NCI-H1436 (cell line): ENCODE results near the gene IL12A.

ENCODE experiments used
- DNase-seq: peaks from one replicate; lab custom pipeline; 2025; lab: John Stamatoyannopoulos, UW

The IL12A gene

DNA sequence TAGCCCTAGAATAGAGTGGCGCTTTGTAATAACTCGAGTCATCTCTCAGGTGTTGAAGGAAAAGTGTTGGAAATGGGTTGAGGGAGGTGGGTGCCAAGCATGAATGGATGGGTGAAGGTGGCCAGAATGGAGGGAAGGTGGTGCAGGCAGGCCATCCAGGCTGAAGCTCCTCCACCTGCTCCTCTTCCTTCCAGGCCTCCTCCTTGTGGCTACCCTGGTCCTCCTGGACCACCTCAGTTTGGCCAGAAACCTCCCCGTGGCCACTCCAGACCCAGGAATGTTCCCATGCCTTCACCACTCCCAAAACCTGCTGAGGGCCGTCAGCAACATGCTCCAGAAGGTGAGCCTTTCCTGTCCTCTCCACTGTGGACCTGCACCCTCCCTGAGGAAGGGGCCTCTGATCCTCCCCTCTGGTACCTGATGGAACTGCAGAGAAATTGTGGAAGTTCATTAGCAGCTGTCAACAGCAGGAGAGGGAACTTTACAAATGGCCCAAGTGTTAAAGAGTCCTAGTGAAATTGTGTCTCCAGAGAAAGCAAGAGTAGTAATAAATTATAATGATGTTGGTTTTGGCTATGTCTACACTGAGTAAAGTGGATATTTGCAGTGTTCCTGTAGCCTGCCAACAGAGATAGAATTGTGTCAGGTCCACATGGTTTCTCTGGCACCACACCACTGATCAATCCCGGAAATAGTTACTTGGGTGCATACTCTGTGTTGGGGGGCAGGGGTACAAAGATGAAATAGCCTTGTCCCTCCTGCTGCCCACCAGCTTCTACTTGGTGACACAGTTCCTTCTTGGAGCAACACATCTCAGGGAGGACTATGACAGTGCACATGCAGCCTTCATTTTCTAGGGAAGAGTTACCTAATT lies 1.6 kb downstream of the IL12A start:
- DNase-seq: no peak

DNA sequence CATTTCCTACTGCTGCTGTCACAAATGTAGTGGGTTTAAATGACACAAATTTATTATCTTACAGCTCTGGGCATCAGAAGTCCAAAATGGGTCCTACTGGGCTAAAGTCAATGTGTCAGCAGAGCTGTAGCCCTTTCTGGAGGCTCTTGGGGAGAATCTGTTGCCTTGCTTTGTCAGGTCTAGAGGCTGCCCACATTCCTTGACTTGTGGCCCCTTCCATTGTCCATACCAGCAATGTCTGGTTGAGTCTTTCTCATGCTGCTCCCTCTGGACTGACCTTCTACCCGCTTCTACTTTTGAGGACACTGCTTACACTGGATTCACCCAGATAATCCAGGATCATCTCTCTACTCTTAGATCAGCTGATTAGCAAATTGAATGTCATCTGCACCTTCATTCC lies 3.0 kb downstream of the IL12A start:
- DNase-seq: no peak

DNA sequence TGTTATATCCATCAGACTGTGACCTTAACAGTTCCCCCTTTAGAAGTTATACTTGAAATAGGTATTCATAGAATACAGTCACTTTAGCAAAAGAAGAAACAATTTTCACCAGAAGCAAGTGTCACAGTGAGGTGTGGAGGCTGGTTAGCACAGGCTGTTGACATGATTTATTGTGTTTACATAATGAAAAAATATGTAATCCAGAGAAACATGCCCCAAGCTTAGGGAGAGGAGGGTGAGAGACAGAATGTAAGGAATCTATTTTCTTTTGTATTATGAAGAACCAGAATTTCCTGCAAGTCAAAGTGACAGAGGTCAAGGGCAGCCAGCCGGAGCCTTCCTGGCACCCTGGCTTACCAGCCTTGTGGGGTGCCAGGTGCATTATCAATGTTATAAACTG lies 4.0 kb downstream of the IL12A start:
- DNase-seq: no peak

DNA sequence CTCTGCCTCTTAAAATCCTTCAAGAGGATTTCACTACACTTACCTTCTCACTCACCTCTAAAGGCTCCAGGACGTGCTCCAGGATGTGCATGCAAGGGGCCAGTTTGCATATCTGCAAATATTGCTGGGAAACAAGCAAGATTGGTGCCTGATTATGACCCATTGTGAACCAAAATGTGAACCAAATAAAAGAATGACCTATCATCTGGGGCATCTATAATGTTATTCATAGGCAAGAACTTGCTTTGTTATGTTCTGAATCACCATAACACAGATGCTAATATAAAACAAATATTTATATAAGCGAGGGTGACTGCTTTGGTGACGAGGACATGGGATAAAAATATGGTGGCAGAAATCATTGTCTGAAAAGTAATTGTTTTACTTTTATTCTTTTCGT lies 5.5 kb downstream of the IL12A start:
- DNase-seq: no peak

DNA sequence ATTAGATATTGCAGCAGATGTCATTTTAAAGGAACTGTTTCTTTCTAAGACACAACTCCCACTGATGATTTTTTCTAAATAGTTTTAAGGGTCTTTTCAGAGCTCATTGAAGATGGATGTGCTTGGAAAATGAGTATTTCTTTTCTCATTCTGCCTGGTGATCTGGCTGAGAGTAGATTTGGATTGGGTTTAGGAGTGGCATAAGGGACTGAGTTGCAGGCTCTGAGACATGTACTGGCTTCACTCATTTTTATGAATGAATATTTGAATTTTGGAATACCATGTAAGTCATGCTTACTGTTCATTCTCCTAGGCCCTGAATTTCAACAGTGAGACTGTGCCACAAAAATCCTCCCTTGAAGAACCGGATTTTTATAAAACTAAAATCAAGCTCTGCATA lies 6.5 kb downstream of the IL12A start:
- no peak for DNase-seq

DNA sequence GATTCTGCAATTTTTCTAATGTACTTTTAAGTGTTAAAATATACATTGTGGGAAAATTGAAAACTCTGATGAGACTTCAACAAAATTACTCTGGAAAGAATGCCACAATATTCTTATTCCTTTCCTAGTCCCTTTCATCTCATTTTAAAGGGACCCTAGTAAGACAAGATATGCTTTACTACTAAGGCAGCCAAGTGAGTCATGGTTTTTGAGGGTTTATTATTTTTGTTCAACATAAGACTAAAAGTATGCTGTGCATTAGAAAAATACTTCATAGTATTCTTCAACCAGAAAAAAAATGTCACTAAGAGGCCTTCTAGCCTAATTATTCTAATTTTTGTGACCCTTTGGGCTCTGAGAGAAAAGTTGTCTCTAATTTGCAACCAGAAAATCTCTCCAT lies 7.4 kb downstream of the IL12A start:
- DNase-seq: no peak

DNA sequence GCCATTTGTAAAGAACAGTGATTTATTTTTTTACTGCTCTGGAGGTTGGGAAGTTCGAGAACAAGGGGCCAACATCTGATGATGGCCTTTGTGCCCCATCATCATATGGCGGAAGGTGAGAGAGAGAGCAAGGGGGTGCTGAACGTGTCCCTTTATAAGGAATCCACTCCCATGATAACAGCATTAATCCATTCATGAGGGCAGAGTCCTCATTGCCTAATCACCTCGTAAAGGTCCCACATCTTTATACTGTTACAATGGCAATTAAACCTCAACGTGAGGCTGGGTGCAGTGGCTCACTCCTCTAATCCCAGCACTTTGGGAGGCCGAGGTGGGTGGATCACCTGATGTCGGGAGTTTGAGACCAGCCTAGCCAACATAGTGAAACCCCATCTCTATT lies 8.3 kb downstream of the IL12A start:
- DNase-seq: no peak

DNA sequence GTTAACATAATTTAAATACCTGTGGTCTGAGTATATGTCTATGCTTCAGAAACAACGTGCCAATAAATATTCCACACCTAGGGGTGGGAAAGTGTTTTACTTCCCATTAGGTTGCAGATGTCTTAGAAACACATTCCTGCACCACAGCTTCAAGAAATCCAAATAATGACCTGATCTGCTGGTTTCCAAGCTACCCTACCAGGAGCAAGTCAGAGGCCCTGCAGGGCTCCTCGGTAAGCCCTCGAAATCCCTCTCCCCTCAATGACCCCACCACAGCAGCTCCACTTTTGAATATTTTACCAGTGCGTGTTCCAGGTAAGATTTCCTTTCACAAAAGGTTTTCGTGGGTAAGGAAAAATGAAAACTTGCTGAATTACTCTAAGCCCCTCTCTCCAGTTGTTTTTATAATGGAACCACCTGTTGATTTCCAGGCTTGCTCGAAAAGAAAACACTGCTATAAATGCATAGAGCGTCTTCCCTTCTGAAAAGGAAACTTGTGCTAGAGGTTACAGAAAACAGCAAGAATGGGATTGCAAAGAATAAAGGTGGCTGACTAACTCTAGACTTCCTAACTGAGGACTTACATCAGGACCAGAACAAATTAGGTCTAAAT lies 12.6 kb downstream of the IL12A start:
- DNase-seq: no peak

DNA sequence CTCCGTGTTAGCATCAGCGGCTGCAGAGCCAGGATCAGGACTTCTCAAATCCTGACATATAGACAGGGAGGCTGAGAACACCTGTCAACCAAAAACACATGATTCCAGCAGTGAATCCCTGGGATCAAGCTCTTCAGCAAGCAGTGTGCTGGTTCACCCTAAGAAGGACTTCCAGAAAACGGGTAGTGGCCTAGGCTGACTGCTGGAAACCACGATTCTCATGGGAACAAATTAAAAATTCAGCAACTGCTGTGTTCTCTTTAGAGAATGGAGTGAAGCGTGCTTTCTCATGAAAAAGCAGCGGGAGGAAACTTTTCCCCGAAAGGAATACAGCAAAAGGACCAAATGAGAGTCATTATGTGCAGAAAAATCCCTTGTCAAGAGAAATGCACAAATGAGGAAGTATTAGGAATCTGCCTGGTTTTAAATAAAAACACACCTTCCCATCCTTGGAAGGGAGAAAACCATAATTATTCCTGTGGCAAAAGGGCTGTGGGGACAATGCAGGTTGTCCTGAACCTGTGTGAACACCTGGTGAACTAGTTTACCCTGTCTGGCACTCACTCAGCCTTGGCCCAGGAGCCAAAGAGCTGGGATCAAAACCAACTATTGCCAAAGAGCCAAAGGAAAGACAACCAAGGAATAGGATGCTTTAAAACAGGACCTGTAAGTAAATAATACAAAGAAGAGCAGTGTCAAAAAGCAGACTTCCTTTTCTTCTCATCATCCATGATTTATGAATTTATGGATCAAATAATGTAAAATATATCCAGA lies 13.4 kb downstream of the IL12A start:
- no peak for DNase-seq

DNA sequence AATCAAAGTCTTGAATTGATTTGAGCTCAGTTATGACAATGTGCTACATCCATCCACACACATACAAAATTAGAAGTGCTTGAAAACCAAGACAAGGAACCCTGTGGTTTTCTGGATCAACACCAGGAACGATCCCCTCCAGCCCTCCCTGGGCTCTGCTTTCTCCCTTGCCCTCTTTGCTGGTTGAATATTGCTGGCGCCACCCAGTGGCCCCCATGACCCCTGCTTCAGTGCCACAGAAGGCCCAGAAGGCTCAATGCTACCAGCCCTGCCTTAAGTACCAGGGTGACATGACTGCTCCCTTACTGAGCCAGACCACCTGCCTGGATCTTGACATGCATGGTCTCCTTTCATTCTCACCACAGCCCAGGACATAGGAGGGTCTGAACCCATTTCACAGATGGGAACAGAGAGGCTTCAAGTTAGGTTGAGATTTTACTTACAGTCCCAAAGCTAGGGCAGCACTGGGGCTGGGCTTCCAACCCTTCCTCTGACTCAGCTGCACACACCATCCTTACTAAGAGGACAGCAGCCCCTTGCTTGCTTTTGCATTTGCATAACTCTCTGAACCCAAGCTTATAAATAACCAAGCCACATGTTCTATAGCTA lies 15.0 kb downstream of the IL12A start:
- DNase-seq: peak; percentile 23

DNA sequence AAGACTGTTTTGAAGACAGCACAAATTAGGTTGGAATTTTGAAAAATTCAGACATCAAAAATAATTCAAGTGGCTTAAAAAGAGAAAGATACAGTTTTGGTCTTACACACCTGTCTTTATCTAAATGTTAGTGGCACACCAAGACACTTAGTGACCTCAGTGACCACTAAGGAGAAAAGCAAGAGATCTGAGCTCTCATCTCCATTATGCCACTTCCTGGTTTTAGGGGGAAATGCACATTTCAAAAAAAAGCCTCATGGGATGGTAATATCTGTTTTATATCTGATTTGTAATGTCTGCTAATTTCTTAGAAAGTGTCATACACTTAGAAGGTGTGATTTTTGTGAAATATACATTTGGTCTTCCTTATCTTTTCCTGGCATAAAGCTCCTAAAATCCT lies 16.4 kb downstream of the IL12A start:
- DNase-seq: no peak

DNA sequence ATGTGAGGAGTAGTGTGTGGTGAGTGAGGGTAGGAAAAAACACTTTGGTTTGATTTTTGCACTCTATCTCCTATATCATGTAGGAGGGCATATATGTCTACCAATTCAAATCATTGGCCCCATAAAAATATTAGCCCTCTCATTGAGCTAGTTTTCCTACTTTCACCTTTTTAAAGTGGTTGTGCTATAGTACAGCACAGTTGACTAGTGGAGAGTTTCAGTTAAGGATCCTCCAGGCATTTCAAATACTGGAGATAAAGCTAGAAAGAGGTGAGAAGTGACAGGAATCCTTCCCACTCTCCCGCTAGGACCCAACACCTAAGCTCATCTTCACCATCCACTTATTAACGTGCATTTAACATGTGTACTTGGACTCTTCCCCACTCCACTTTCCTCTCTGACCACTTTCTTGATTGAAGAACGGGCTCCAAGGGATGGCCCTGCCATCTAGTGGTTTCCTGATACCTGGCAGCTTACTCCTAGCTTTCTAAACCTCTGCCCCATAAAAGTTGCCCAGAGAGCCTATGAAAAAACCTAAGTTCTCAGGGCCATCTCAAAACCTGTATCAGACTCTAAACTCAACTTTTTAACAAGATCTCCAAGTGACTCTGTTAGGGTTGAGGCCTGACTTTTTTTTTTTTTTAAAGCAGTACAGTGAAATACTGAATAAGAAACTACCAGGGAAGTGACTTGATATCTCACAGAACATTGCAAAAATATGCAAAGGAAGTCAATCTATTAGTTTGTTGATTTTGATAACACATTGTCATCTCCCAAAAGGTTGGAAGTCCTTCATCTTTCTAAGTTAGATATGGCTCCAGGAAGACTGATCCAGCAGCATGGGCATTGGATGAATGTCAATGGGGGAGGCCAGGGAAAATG lies 17.9 kb downstream of the IL12A start:
- DNase-seq: peak; percentile 24

DNA sequence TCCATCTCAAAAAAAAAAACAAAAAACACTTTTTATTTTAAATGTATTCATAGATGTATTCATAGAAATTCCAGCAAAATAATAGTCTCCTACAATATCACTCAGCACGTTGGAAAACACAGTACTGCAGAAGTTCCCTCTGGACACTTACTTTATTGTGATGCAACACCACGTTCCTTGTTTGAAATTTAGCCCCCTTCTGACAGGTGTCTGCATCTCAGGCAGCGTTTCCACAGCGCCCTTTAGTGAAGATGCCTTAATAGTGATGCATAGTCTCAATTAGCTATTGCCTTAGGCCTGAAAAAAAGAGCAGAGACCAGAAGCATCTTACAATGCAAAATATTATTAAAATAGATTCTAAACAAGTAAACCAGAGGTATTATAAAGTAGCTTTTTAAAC lies 20.3 kb downstream of the IL12A start:
- no peak for DNase-seq

DNA sequence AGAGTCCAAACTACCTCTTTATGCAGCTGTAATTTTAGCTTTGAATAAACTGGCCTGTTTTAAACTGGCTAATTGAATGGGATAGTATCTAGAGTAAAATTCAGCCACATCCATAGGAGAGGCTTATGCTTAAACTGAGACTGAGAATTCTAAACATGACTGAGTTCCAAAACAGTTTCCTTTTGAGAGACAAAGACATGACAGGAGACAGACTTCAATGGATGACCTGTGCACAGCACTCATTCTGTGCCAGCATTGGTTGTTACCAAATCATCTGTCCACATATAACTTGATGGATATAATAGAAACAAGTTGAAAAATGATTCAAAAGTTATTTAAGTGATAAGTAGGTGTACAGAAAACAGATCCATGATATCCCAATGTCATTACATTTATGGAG lies 20.9 kb downstream of the IL12A start:
- DNase-seq: no peak

DNA sequence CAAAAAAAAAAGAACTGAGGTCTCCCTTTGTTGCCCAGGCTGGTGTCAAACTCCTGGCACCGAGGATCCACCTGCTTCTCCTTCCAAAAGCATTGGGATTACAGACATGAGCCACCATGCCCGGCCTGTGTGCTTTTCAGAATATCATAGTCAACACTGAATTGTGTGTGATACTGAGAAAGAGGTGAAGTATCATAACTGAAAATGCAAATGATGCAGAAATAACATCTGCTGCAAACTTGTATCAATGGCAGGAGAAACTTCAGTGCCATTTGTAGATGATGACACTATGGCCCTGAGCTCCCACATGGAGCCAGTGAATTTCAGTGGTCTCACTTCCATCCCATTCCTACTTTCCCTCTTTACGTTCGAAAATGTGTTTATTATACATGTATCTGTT lies 21.9 kb downstream of the IL12A start:
- no peak for DNase-seq

DNA sequence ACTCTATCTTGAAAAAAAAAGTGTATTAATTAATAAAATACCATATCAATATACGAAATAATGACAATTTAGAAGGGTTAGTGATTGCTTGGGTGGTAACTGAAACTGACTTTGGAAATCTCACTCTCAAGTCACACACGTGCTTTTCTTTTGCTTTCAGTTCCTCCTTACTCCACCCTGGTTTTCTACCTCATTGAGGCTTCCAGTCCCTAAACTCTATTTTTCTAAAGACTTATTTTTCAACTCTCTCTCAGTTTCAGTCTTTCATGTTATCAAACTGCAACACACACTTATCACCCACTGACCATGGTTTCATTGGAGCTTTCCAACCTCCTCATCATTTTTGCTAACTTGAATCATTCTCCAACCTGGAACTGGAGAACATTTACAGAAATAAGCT lies 23.5 kb downstream of the IL12A start:
- no peak for DNase-seq

DNA sequence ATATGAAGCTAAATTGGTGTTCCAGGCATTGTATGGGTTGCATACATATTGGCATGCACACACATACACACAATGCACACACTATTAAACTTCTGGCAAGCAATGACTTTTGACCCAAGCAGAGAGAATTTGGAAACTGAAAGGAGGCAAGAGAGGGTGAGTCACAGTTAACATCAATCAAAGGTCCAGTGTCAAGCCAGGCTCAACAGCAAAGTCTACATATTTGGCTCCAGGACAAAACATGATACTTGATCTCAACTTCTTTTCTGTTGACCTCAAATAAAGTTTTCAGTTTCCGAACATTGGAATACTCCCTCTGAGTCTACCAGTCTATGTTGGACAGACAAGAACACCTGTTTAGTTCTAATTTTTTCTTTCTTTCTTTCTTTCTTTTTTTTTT lies 28.3 kb downstream of the IL12A start:
- DNase-seq: no peak

DNA sequence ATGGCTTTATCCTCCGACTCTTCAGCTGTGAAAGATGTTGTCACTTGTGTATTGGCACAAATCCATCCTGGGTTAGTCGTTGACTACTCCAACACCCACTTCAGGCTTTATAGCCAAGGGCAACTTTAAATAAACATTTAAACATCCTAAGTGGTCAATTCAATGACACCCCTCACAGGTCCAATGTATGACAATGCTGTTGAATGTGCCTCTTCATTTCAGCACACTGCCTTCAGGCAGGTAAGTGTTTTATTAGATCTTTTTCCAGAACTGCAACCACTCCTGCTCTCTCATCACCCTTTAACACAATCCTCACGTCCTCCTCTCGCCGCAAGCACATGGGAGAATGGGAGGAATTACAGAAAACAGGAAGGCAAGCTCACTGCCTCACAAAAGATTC lies 30.3 kb downstream of the IL12A start:
- no peak for DNase-seq

DNA sequence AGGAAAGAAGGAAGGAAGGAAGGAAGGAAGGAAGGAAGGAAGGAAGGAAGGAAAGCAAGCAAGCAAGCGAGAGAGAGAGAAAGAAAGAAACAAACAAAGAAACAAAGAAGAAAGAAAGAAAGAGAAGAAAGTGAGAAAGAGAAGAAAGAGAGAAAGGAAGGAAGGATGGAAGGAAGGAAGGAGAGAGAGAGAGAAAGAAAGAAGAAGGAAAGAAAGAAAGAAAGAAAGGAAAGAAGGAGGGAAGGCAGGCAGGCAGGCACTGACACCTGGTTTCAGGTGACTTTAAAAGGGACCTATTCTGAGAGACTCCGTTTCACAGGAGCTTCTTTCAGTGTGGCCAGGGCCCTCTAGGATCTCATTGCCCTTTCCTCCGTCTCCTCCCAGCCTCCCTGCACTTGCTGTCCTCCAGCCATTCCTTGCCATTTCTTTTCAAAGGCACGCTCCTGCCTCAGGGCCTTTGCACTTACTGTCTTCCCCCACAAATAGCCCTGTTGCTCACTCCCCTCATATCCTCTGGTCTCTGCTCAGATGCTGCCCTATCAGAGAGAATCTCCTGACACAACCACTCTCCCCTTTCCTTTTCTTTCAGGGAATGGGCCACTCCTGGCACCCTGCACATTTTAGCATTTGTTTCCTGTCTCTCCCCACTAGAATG lies 31.5 kb downstream of the IL12A start:
- DNase-seq: no peak

DNA sequence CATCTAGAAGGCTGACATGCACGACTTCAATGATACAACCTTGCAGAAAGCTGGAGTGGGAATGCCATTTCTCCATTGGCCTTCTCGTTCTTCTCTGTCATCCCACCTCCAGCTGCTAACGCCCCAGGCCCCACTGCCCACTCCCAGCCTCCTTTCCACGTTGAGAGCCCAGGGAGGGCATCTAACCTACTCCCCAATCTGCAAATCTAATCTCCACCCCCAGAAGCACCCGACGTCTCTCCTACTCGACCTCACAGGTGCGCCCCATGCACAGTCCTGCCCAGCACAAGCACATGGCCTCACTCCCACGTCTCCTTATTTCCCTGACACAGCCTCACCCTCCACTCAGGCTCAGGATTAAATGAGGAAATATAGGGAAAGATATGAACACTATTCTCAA lies 33.4 kb downstream of the IL12A start:
- no peak for DNase-seq

DNA sequence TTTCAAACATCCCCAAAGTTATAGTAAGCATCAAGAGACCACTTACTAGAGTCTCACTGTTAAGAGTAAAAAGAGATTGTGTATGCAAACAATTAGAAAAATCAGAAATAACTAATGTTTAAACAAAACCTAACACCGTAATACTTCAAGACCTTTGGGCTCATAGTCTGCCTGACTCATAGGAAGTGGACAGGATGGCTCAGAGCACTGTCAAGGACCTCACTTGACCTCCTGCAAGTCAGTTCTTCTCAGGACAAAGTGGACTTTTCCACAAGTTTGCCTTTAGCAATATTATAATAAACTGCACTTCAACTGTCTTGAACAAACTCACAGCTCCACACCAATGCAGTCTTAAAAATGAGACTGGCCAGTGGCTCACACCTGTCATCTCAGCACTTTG lies 34.8 kb downstream of the IL12A start:
- no peak for DNase-seq
